NCI-H2196 treated with DMSO at 0.1 percent for 48 hours (cell line): ENCODE results near the gene RAB13.

Experiments used
- DNase-seq: peaks from one replicate; lab custom pipeline; 2025; ENCODE audit not compliant: unreplicated experiment; lab: John Stamatoyannopoulos, UW

RAB13 gene

DNA sequence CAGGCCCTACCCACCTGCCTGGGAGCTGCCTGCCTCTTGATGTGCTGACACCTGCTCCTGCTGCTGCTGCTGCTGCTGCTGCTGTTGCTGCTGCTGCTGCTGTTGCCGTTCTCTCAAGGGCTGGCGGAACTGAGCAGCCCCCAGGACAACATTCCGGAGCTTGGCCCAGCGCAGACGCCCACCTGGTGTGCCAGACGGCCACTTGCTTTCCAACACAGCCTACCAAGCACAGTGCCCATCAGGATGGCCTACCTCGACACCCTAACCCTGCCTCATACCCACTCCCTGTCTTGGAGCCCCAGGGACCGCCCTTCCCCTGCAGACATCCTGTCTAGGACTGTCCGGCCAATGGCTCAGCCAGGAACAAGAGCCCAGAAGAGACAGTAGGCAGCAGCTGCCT lies 51.4 kb downstream of the RAB13 start:
- no peak for DNase-seq

DNA sequence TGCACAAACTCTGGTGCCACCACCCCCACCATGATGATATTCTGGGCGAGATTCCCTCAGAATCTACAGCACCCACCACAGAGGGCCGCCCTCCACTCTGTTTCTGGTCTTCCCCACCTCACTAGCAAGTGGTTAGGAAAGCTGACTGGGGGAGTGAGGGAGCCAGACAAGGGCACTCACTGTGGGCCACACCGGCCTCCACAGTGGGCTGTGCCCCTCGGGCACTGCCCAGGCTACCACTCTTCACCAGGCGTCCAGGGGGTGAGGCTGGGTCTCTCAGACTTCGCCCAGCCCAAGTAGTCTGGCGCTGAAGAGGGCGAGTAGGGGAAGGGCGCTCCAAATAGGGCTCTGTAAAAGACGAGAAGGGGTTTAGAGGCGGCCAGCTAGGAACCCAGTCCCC lies 52.2 kb downstream of the RAB13 start:
- no peak for DNase-seq

DNA sequence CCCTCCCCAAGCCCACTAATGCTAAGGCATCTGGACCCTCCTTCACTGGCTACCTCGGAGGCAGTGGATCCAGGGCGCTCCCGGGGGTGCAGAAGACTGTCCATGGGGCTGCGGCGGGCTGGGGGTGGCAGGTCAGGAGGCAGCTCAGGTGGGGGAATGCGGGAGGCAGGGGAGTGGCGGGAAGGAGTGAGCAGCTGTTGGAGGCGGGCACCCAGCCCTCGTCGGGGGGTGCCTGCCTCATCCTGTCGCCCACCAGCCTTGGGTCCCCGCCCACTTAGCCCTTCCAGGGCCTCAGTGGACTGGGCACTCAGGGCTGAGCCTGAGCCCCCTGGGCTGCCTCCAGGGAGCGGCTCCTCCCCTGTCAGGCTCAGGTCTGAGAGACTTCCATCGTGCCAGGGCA lies 52.7 kb downstream of the RAB13 start:
- no peak for DNase-seq

DNA sequence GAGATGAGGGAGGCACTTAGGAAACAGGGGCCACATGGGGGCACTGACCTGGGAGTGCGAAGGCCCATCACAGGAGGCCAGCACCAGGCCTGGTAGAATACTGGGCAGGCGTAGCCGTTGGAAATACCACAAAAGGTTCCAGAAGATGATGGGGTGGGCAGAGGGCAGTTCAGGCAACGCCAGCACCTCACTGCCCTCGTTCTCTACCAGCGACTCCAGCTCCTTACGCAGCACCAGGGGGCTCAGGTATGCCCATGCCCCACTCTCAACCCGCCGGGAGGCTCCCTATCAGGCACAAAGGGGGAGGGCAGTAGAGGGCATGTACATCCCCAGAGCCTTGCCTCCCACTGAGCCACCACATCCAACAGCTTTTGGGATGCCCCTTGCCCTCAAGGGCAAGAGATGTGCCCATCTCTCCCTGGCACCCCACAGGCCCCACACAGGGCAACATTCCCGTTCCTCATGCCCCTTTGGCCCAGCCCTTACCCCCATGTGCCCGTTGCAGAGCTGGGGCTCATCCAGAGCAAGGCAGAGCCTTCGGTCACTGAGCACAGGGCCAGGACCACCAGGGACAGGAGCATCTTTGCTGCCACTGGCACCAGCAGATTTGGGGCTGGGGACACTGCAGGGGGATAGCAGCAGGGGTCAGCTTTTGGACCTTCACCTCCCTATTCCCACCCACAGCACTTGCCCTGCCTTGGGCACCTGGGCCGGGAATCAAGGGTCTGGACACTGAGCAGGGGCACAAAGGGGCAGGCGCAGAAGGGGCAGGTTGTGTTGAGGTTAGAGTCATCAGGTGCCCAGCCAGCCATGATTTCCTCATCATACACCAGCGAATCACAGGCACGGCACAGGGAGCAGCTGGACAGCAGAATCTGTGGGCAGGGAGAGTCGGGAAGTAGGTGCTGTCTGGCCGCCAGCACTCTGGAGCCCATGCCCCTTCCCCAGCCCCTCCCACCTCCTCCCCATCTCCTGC lies 53.7 kb downstream of the RAB13 start:
- no peak for DNase-seq
